ENCODE measurements around the gene SNAP47. TPM values are rescaled to one million over a fixed set of nuclear protein-coding genes. Genes with fewer than 3 reads are reported as not detected.
A peak's percentile ranks its signal among the peaks of the same experiment; 100 is the strongest.

Gene SNAP47
- total and polyA plus RNA-seq, 9 of the 15 experiments (the other 6 are each of a cell fraction or from before 2014, with no cell fraction given): 2.5 to 41.3 (median 32.6) TPM

GRCh38 chr1:227735539-227736285, 477 bp downstream of the SNAP47 start:
- ATAC-seq: no peak; the same call in 2 of the 3 replicates
- WGBS (ENCODE audit: insufficient coverage, low coverage, missing lambda C conversion rate): 4% methylated on average over 21 of the region's 31 CpGs
- Histone ChIP-seq H3K27ac (ENCODE audit: extremely low read depth, low read depth, low read length) (peak overlapping the region; percentile 81), H3K79me2 (ENCODE audit: control insufficient read depth, insufficient read depth, low read length) (peaks cover 74% of the 10 kb centered on the region), H3K4me1 (replicated peaks in 1 of 2; ENCODE audit: control insufficient read depth in 2 of 2, insufficient read depth in 2 of 2, low read length in 2 of 2) (peaks cover 4 to 52% of the 10 kb centered on the region in 2 experiments; a peak in 3 of 5 replicates), H4K20me1 (replicated peaks; ENCODE audit: control insufficient read depth, insufficient read depth, low read length) (peaks cover 10% of the 10 kb centered on the region), H3K4me2 (ENCODE audit: insufficient read depth, low read length) (peak overlapping the region; percentile 100), H3K36me3 (ENCODE audit: control insufficient read depth, insufficient read depth, low read length) (peaks cover 33% of the 10 kb centered on the region; the same call in 2 of the 3 replicates), H3K4me3 (peak overlapping the region; percentile 100), H2AFZ (ENCODE audit: low read depth, low read length) (peak overlapping the region; percentile 97), H3K9me3 (replicated peaks; ENCODE audit: control insufficient read depth, insufficient read depth, low read depth, low read length) (no peaks in the 10 kb centered on the region), H3K27me3 (ENCODE audit: control insufficient read depth in 2 of 2, insufficient read depth in 2 of 2, low read length in 2 of 2) (no peaks in the 10 kb centered on the region), H3K9me1 (ENCODE audit: control insufficient read depth, insufficient read depth, low read length) (no peaks in the 10 kb centered on the region), H3K9ac (ENCODE audit: insufficient read depth in 1 of 2, low read depth in 2 of 2, low read length in 2 of 2) (peak overlapping the region; percentile 88 to 91)
- in situ Hi-C loops (cut with MboI): no loop called here
- POLR2A ChIA-PET: interaction anchor here (0.6 to 1.0 kb wide), 2 partner anchors 180 to 213 kb away, joined by 3 read pairs; no protein-coding TSS in a partner anchor
- intact Hi-C loops (cut with micrococcal nuclease): no loop called here
- CTCF ChIA-PET (ENCODE audit: low intra/inter-chr PET ratio): no interaction called here
- no TSS peak for BruUV-seq (replicated peaks)
- FAIRE-seq: no peak
- no peak for DNase-seq (ENCODE audit: extremely low read depth in 1 of 4, low spot score in 3 of 4)
- TF ChIP-seq PHF20 (IDR thresholded peaks at IDR 0.05; ENCODE audit: partially characterized antibody) (no peak), NCOA6 (IDR thresholded peaks at IDR 0.05) (no peak), POLR2AphosphoS5 (IDR thresholded peaks at IDR 0.05; ENCODE audit: control insufficient read depth, insufficient read depth, low read depth, low read length) (no peak), E2F4 (CRISPR knock-in tag; IDR thresholded peaks at IDR 0.05; ENCODE audit: low read depth) (no peak), ZNF668 (CRISPR knock-in tag; IDR thresholded peaks at IDR 0.05) (no peak), ZFP36 (IDR thresholded peaks at IDR 0.05; ENCODE audit: low read depth, low read length, partially characterized antibody) (no peak), SFPQ (IDR thresholded peaks at IDR 0.05; ENCODE audit: low read depth, low read length) (no peak), HNRNPK (IDR thresholded peaks at IDR 0.05; ENCODE audit: low read depth, low read length, poor library complexity, severe bottlenecking) (peak; percentile 1), KDM2B (CRISPR knock-in tag; IDR thresholded peaks at IDR 0.05) (no peak), CBFA2T2 (conservative IDR thresholded peaks at IDR 0.05) (0 out of 2 replicates have a peak, but pooled peaks have one; percentile 0), CBX3 (IDR thresholded peaks at IDR 0.05; ENCODE audit: borderline replicate concordance in 1 of 2, low read length in 2 of 2) (no peak), ZNF583 (CRISPR knock-in tag; IDR thresholded peaks at IDR 0.05) (no peak), ZNF639 (CRISPR knock-in tag; conservative IDR thresholded peaks at IDR 0.05 in 1 of 2, IDR thresholded peaks at IDR 0.05 in 1 of 2) (0 out of 4 replicates have a peak, but pooled peaks of 1 of the 2 experiments have one; percentile 28), RFX7 (CRISPR knock-in tag; IDR thresholded peaks at IDR 0.05) (no peak), TARDBP (IDR thresholded peaks at IDR 0.05) (no peak), HDAC1 (IDR thresholded peaks at IDR 0.05) (no peak)
